GM12875 (cell line): ENCODE results near the gene RAMACL.

Experiments
- H3K4me3 ChIP-seq: one replicate; pipeline ENCODE4 v1.5.1; 2011; ENCODE audit warnings: low read depth, low read length, control low read depth
- CTCF ChIP-seq: IDR thresholded peaks from 2 replicates; pipeline ENCODE4 v1.5.1; 2011; ENCODE audit warnings: low read depth, mild to moderate bottlenecking, control low read depth, inconsistent platforms, low read length, moderate library complexity, borderline replicate concordance; ENCODE audit not compliant: insufficient read depth

The RAMACL gene

GRCh38 chr6:166573511-166574216 lies 12.8 kb downstream of the RAMACL start:
- H3K4me3 ChIP-seq = no peak overlapping the region
- TF ChIP-seq CTCF = no peak

- H3K4me3 ChIP-seq = no peak overlapping the region
- TF ChIP-seq CTCF = no peak
Observed at GRCh38 chr6:166572370-166573261, 13.9 kb downstream of the RAMACL start.

GRCh38 chr6:166570929-166571713 lies 15.4 kb downstream of the RAMACL start:
- no peak overlapping the region for H3K4me3 ChIP-seq
- TF ChIP-seq CTCF = no peak

- TF ChIP-seq CTCF = no peak
- no peak overlapping the region for H3K4me3 ChIP-seq
Observed at GRCh38 chr6:166569206-166569605, 17.3 kb downstream of the RAMACL start.

- TF ChIP-seq CTCF = no peak
- H3K4me3 ChIP-seq = no peak overlapping the region
Observed at GRCh38 chr6:166567813-166568212, 18.7 kb downstream of the RAMACL start.

GRCh38 chr6:166567107-166567506 lies 19.4 kb downstream of the RAMACL start:
- TF ChIP-seq CTCF = no peak
- no peak overlapping the region for H3K4me3 ChIP-seq
